Measurements from ENCODE around the gene FIBIN.
"Not testable (repeated sequence)": the region's sequence is repeated elsewhere in the genome, so short reads cannot be mapped to it uniquely, and the experiment has no call there.

FIBIN gene

GRCh38 chr11:26993965-26994457, at the start of gene FIBIN:
Gene FIBIN, plus strand, starts transcription at chr11:26994112. Its CDS starts 415 bp downstream, at chr11:26994527.
- no peak for FAIRE-seq

- FAIRE-seq = no peak
Measured at GRCh38 chr11:26944866-26945664, 48.8 kb upstream of the FIBIN start.

GRCh38 chr11:26946257-26946716, 47.6 kb upstream of the FIBIN start:
- FAIRE-seq = no peak

GRCh38 chr11:26947379-26947844, 46.5 kb upstream of the FIBIN start:
- FAIRE-seq = no peak

GRCh38 chr11:26947904-26948639, 45.8 kb upstream of the FIBIN start:
- no peak for FAIRE-seq

GRCh38 chr11:26948881-26949280, 45.0 kb upstream of the FIBIN start:
- no peak for FAIRE-seq

- no peak for FAIRE-seq
Measured at GRCh38 chr11:26949846-26950245, 44.1 kb upstream of the FIBIN start.

GRCh38 chr11:26950260-26950719, 43.6 kb upstream of the FIBIN start:
- no peak for FAIRE-seq

GRCh38 chr11:26951809-26952515, 42.0 kb upstream of the FIBIN start:
- FAIRE-seq = no peak

- no peak for FAIRE-seq
Measured at GRCh38 chr11:26953770-26954392, 40.0 kb upstream of the FIBIN start.

- no peak for FAIRE-seq
Measured at GRCh38 chr11:26958005-26958701, 35.8 kb upstream of the FIBIN start.

GRCh38 chr11:26958702-26959049, 35.2 kb upstream of the FIBIN start:
- FAIRE-seq = no peak

GRCh38 chr11:26960281-26960680, 33.6 kb upstream of the FIBIN start:
- FAIRE-seq = no peak

GRCh38 chr11:26963764-26964163, 30.1 kb upstream of the FIBIN start:
- no peak for FAIRE-seq

- no peak for FAIRE-seq
Measured at GRCh38 chr11:26964339-26964738, 29.6 kb upstream of the FIBIN start.

GRCh38 chr11:26964847-26965485, 28.9 kb upstream of the FIBIN start:
- FAIRE-seq = not testable (repeated sequence)

- FAIRE-seq = no peak
Measured at GRCh38 chr11:26971961-26972360, 22.0 kb upstream of the FIBIN start.

- FAIRE-seq = no peak
Measured at GRCh38 chr11:26974069-26974783, 19.7 kb upstream of the FIBIN start.

GRCh38 chr11:26974996-26975395, 18.9 kb upstream of the FIBIN start:
- FAIRE-seq = no peak

- no peak for FAIRE-seq
Measured at GRCh38 chr11:26976389-26976788, 17.5 kb upstream of the FIBIN start.

- FAIRE-seq = not testable (repeated sequence)
Measured at GRCh38 chr11:26977209-26977608, 16.7 kb upstream of the FIBIN start.
